H9 (cell line): ENCODE data around the gene PMEPA1. TPM values are rescaled to one million over a fixed set of nuclear protein-coding genes. Genes with fewer than 3 reads are reported as not detected.

Experiments
- DNase-seq: peaks from one replicate; pipeline ENCODE4 v3.0.0-alpha.2; 2017
- H2AFZ ChIP-seq: one replicate; pipeline ENCODE4 v1.6.1; 2013; ENCODE audit warnings: mild to moderate bottlenecking, low read length, control low read depth, moderate library complexity
- H2AK5ac ChIP-seq: 2 replicates; pipeline ENCODE4 v1.6.1; 2013; ENCODE audit warnings: low read length, control low read depth, mixed read lengths; ENCODE audit not compliant: insufficient read length
- H2BK120ac ChIP-seq: one replicate; pipeline ENCODE4 v1.6.1; 2013; ENCODE audit warnings: low read depth, mild to moderate bottlenecking, low read length, control low read depth, inconsistent platforms; ENCODE audit not compliant: poor library complexity, severe bottlenecking
- H2BK12ac ChIP-seq: 2 replicates; pipeline ENCODE4 v1.6.1; 2013; ENCODE audit warnings: low read length, control low read depth, mixed read lengths, low read depth; ENCODE audit not compliant: insufficient read length
- H2BK15ac ChIP-seq: 2 replicates; pipeline ENCODE4 v1.6.1; 2013; ENCODE audit warnings: low read depth, low read length, control low read depth
- H2BK20ac ChIP-seq: one replicate; pipeline ENCODE4 v1.6.1; 2013; ENCODE audit warnings: low read depth, mild to moderate bottlenecking, low read length, control low read depth, inconsistent platforms; ENCODE audit not compliant: poor library complexity, severe bottlenecking
- H2BK5ac ChIP-seq: 2 replicates; pipeline ENCODE4 v1.6.1; 2013; ENCODE audit warnings: low read length, control low read depth, mixed read lengths; ENCODE audit not compliant: insufficient read length
- H3K14ac ChIP-seq: 2 replicates; pipeline ENCODE4 v1.6.1; 2013; ENCODE audit warnings: low read length, control low read depth; ENCODE audit not compliant: insufficient read depth
- H3K18ac ChIP-seq: 2 replicates; pipeline ENCODE4 v1.6.1; 2013; ENCODE audit warnings: low read depth, mild to moderate bottlenecking, mixed read lengths, low read length, control low read depth; ENCODE audit not compliant: insufficient read length
- H3K23ac ChIP-seq: 2 replicates; pipeline ENCODE4 v1.6.1; 2013; ENCODE audit warnings: low read length, control low read depth, mixed read lengths, low read depth; ENCODE audit not compliant: insufficient read length
- H3K23me2 ChIP-seq: 2 replicates; pipeline ENCODE4 v1.6.1; 2013; ENCODE audit warnings: low read depth, mild to moderate bottlenecking, mixed read lengths, low read length, control low read depth; ENCODE audit not compliant: insufficient read length, poor library complexity, severe bottlenecking
- H3K27ac ChIP-seq: 2 replicates; pipeline ENCODE4 v1.5.1; 2013; ENCODE audit warnings: low read length, control low read depth, mixed read lengths, low read depth; ENCODE audit not compliant: insufficient read length
- H3K27me3 ChIP-seq: 2 replicates; pipeline ENCODE4 v1.6.1; 2013; ENCODE audit warnings: low read length, control low read depth, inconsistent platforms; ENCODE audit not compliant: insufficient read depth
- H3K4ac ChIP-seq: 2 replicates; pipeline ENCODE4 v1.6.1; 2013; ENCODE audit warnings: low read depth, mild to moderate bottlenecking, control low read depth, inconsistent platforms, low read length, moderate library complexity
- H3K4me1 ChIP-seq: 2 replicates; pipeline ENCODE4 v1.6.1; 2013; ENCODE audit warnings: low read length, control low read depth, inconsistent platforms; ENCODE audit not compliant: insufficient read depth
- H3K4me2 ChIP-seq: 2 replicates; pipeline ENCODE4 v1.6.1; 2013; ENCODE audit warnings: low read length, control low read depth, mixed read lengths; ENCODE audit not compliant: insufficient read length, insufficient read depth
- H3K56ac ChIP-seq: 2 replicates; pipeline ENCODE4 v1.6.1; 2013; ENCODE audit warnings: low read depth, mild to moderate bottlenecking, mixed read lengths, low read length, control low read depth; ENCODE audit not compliant: insufficient read length
- H3K79me1 ChIP-seq: 2 replicates; pipeline ENCODE4 v1.6.1; 2013; ENCODE audit warnings: low read depth, mild to moderate bottlenecking, moderate library complexity, low read length, control low read depth, inconsistent platforms; ENCODE audit not compliant: insufficient read depth, poor library complexity, severe bottlenecking
- H3K79me2 ChIP-seq: 2 replicates; pipeline ENCODE4 v1.6.1; 2013; ENCODE audit warnings: low read length, control low read depth, inconsistent platforms; ENCODE audit not compliant: insufficient read depth
- H3K9ac ChIP-seq: 2 replicates; pipeline ENCODE4 v1.6.1; 2013; ENCODE audit warnings: low read length, control low read depth, mixed read lengths; ENCODE audit not compliant: insufficient read length; ENCODE audit errors: extremely low read depth
- H3K9me3 ChIP-seq: one replicate; pipeline ENCODE4 v1.6.1; 2013; ENCODE audit warnings: low read depth, low read length, inconsistent platforms; ENCODE audit not compliant: control insufficient read depth
- H3T11ph ChIP-seq: one replicate; pipeline ENCODE4 v1.6.1; 2013; ENCODE audit warnings: mild to moderate bottlenecking, low read length, control low read depth, inconsistent platforms
- H4K20me1 ChIP-seq: one replicate; pipeline ENCODE4 v1.6.1; 2013; ENCODE audit not compliant: control insufficient read depth, insufficient read length, insufficient read depth
- H4K5ac ChIP-seq: 2 replicates; pipeline ENCODE4 v1.6.1; 2013; ENCODE audit warnings: low read depth, mild to moderate bottlenecking, mixed read lengths, low read length, control low read depth; ENCODE audit not compliant: insufficient read length
- H4K8ac ChIP-seq: replicated peaks from 2 replicates; pipeline ENCODE4 v1.6.1; 2013; ENCODE audit warnings: low read length, control low read depth, mixed read lengths, low read depth; ENCODE audit not compliant: insufficient read length
- H4K91ac ChIP-seq: 2 replicates; pipeline ENCODE4 v1.6.1; 2013; ENCODE audit warnings: low read depth, mild to moderate bottlenecking, moderate library complexity, mixed read lengths, low read length, control low read depth; ENCODE audit not compliant: insufficient read length
- H3K27ac Mint-ChIP-seq, 3 experiments: 2 replicates in 2 of 3; 3 replicates in 1 of 3; pipeline ENCODE4 v1.8.0; 2020 to 2021; ENCODE audit warnings: mixed read lengths in 3 of 3, mild to moderate bottlenecking in 1 of 3, moderate library complexity in 1 of 3
- H3K27me3 Mint-ChIP-seq: 2 replicates; pipeline ENCODE4 v1.8.0; 2021; ENCODE audit warnings: low read depth, mild to moderate bottlenecking, moderate library complexity, mixed read lengths
- H3K36me3 Mint-ChIP-seq, 3 experiments: 2 replicates in 2 of 3; 3 replicates in 1 of 3; pipeline ENCODE4 v1.8.0; 2020 to 2021; ENCODE audit warnings: low read depth in 3 of 3, mixed read lengths in 3 of 3; ENCODE audit not compliant: insufficient read depth in 1 of 3
- H3K4me1 Mint-ChIP-seq, 2 experiments: 2 replicates each; pipeline ENCODE4 v1.8.0; 2020; ENCODE audit warnings: mixed read lengths in 2 of 2
- H3K4me3 Mint-ChIP-seq, 2 experiments: 2 replicates in 1 of 2; 3 replicates in 1 of 2; pipeline ENCODE4 v1.8.0; 2020 to 2021; ENCODE audit warnings: mild to moderate bottlenecking in 2 of 2, mixed read lengths in 2 of 2, moderate library complexity in 1 of 2
- H3K9me3 Mint-ChIP-seq, 2 experiments: 2 replicates in 1 of 2; 3 replicates in 1 of 2; pipeline ENCODE4 v1.8.0; 2020; ENCODE audit warnings: mild to moderate bottlenecking in 2 of 2, mixed read lengths in 2 of 2, moderate library complexity in 1 of 2
- CTCF ChIP-seq: fragments of 200-600 bp; sonication (generic); conservative IDR thresholded peaks from 3 replicates; pipeline ENCODE4 v1.8.0; 2021; ENCODE audit warnings: antibody characterized with exemption, mild to moderate bottlenecking
- WGBS: extraction: QIAGEN DNeasy Blood & Tissue Kit; methylation state at CpG from one replicate; pipeline ENCODE4 v1.1.7; 2013; ENCODE audit warnings: missing lambda C conversion rate, low lambda C conversion rate, mixed read lengths; ENCODE audit not compliant: insufficient read length; ENCODE audit errors: extremely low coverage; 5-methylcytosine and 5-hydroxymethylcytosine counted together
- total RNA-seq: library from RNA; stranded (reverse); gene quantifications from 2 replicates; pipeline ENCODE4 v1.2.1, GENCODE V29; 2021

The PMEPA1 gene
- total RNA-seq, 1 experiment from 2014 or later, result 34.6 TPM

- H3K36me3 Mint-ChIP-seq, result peaks cover 0 to 3% (median 0%) of the 10 kb centered on the region in 3 experiments; a peak in 2 of 7 replicates
- H3K4me2 ChIP-seq, result no peak overlapping the region
- WGBS, result no CpG with 5 or more reads among the region's 14 CpGs
- no peak overlapping the region for H3K9ac ChIP-seq
- no peak overlapping the region for H4K5ac ChIP-seq
- peaks cover 3% of the 10 kb centered on the region for H4K20me1 ChIP-seq
- no peak overlapping the region for H3K56ac ChIP-seq
- H2BK120ac ChIP-seq, result no peak overlapping the region
- no peaks in the 10 kb centered on the region for H3K79me1 ChIP-seq
- H2BK12ac ChIP-seq, result no peak overlapping the region
- peak; percentile 93 for TF ChIP-seq CTCF
- H3K4me1 ChIP-seq, result no peaks in the 10 kb centered on the region
- no peak overlapping the region for H4K91ac ChIP-seq
- no peaks in the 10 kb centered on the region for H3K79me2 ChIP-seq
- no peak overlapping the region for H2BK15ac ChIP-seq
- no peaks in the 10 kb centered on the region for H3K27me3 ChIP-seq
- H3K4me1 Mint-ChIP-seq, result peaks cover 6 to 10% of the 10 kb centered on the region in 2 experiments
- no peak overlapping the region for H3K23ac ChIP-seq
- H2BK20ac ChIP-seq, result no peak overlapping the region
- no peak overlapping the region for H3K4me3 Mint-ChIP-seq
- no peaks in the 10 kb centered on the region for H3K23me2 ChIP-seq
- H3K27ac ChIP-seq, result no peak overlapping the region
- H4K8ac ChIP-seq, result no peak overlapping the region
- H3K18ac ChIP-seq, result no peak overlapping the region
- H3K27me3 Mint-ChIP-seq, result peaks cover 11% of the 10 kb centered on the region
- peaks cover 5 to 9% of the 10 kb centered on the region in 2 experiments; a peak in 3 of 5 replicates for H3K9me3 Mint-ChIP-seq
- H3K14ac ChIP-seq, result no peak overlapping the region
- H3K4ac ChIP-seq, result no peak overlapping the region
- H2AFZ ChIP-seq, result no peak overlapping the region
- H2BK5ac ChIP-seq, result no peak overlapping the region
- H3K27ac Mint-ChIP-seq, result no peak overlapping the region
- no peak overlapping the region for H2AK5ac ChIP-seq
- DNase-seq, result peak; percentile 77
- no peak overlapping the region for H3T11ph ChIP-seq
- H3K9me3 ChIP-seq, result no peaks in the 10 kb centered on the region
These were observed 87.0 kb downstream of the PMEPA1 start for GRCh38 chr20:57622579-57623381.
